DOHH2 (cell line): ENCODE measurements around the gene ABCF2.

Source experiments
- H3F3A ChIP-seq: fragments of 200-600 bp; sonication (generic), shearing (Covaris generic); 2 replicates; pipeline ENCODE4 v1.6.0; 2016; ENCODE audit warnings: antibody characterized with exemption, mild to moderate bottlenecking; ENCODE audit not compliant: control insufficient read depth, insufficient read depth
- H3K27ac ChIP-seq: fragments of 200-600 bp; sonication (generic); 2 replicates; pipeline ENCODE4 v1.5.1; 2014; ENCODE audit warnings: low read depth, mild to moderate bottlenecking, low read length, moderate library complexity
- H3K27me3 ChIP-seq: fragments of 200-600 bp; sonication (generic); 2 replicates; pipeline ENCODE4 v1.6.1; 2014; ENCODE audit warnings: mild to moderate bottlenecking, low read length, mixed read lengths; ENCODE audit not compliant: control insufficient read depth
- H3K36me3 ChIP-seq: fragments of 200-600 bp; sonication (generic); 2 replicates; pipeline ENCODE4 v1.6.1; 2014; ENCODE audit warnings: mild to moderate bottlenecking, low read length, moderate library complexity, mixed read lengths; ENCODE audit not compliant: control insufficient read depth
- H3K4me1 ChIP-seq: fragments of 200-600 bp; sonication (generic); 2 replicates; pipeline ENCODE4 v1.6.1; 2014; ENCODE audit warnings: mild to moderate bottlenecking, low read length, mixed read lengths; ENCODE audit not compliant: control insufficient read depth
- H3K4me2 ChIP-seq: fragments of 200-600 bp; sonication (generic); 2 replicates; pipeline ENCODE4 v1.6.0; 2014; ENCODE audit warnings: mild to moderate bottlenecking, low read length, moderate library complexity
- H3K4me3 ChIP-seq: fragments of 200-600 bp; sonication (generic); 2 replicates; pipeline ENCODE4 v1.5.1; 2014; ENCODE audit warnings: mild to moderate bottlenecking, low read length, mixed read lengths
- H3K79me2 ChIP-seq: fragments of 200-600 bp; sonication (generic); 2 replicates; pipeline ENCODE4 v1.6.1; 2014; ENCODE audit warnings: mild to moderate bottlenecking, low read length, mixed read lengths; ENCODE audit not compliant: control insufficient read depth
- H3K9me2 ChIP-seq: fragments of 200-600 bp; sonication (generic); replicated peaks from 2 replicates; pipeline ENCODE4 v1.6.1; 2014; ENCODE audit warnings: mild to moderate bottlenecking, low read length, mixed read lengths; ENCODE audit not compliant: control insufficient read depth
- H3K9me3 ChIP-seq: fragments of 200-600 bp; sonication (generic); 2 replicates; pipeline ENCODE4 v1.6.1; 2014; ENCODE audit warnings: antibody characterized with exemption, low read length, mixed read lengths; ENCODE audit not compliant: control insufficient read depth, insufficient read depth
- H4K20me1 ChIP-seq: fragments of 200-600 bp; sonication (generic); 2 replicates; pipeline ENCODE4 v1.6.0; 2014; ENCODE audit warnings: low read depth, mild to moderate bottlenecking, antibody characterized with exemption, low read length, moderate library complexity; ENCODE audit not compliant: control insufficient read depth, insufficient read depth
- EZH2phosphoT487 ChIP-seq: fragments of 200-600 bp; sonication (generic); IDR thresholded peaks from 2 replicates; pipeline ENCODE4 v1.6.1; 2017; ENCODE audit warnings: borderline replicate concordance, mild to moderate bottlenecking, antibody characterized with exemption, low read length, moderate library complexity, mixed read lengths
- TF ChIP-seq, protein P1 (sequence below): fragments of 200-600 bp; sonication (generic); IDR thresholded peaks from one replicate; pipeline ENCODE4 v1.5.1; 2014; ENCODE audit warnings: antibody characterized with exemption, mild to moderate bottlenecking, low read depth, low read length; ENCODE audit not compliant: poor library complexity, severe bottlenecking

Gene ABCF2

GRCh38 chr7:151241755-151242096, 14.7 kb upstream of the ABCF2 start:
- H3K4me1 ChIP-seq, result peaks cover 37% of the 10 kb centered on the region
- no peak overlapping the region for H3K4me3 ChIP-seq
- 0 out of 2 replicates have a peak, but pooled peaks cover 4% of the 10 kb centered on the region for H4K20me1 ChIP-seq
- H3K79me2 ChIP-seq, result no peaks in the 10 kb centered on the region
- no peaks in the 10 kb centered on the region for H3F3A ChIP-seq
- peaks cover 27% of the 10 kb centered on the region for H3K27me3 ChIP-seq
- peaks cover 17% of the 10 kb centered on the region; the same call in 1 of the 2 replicates for H3K36me3 ChIP-seq
- no peak for TF ChIP-seq EZH2phosphoT487
- TF ChIP-seq, protein P1, sequence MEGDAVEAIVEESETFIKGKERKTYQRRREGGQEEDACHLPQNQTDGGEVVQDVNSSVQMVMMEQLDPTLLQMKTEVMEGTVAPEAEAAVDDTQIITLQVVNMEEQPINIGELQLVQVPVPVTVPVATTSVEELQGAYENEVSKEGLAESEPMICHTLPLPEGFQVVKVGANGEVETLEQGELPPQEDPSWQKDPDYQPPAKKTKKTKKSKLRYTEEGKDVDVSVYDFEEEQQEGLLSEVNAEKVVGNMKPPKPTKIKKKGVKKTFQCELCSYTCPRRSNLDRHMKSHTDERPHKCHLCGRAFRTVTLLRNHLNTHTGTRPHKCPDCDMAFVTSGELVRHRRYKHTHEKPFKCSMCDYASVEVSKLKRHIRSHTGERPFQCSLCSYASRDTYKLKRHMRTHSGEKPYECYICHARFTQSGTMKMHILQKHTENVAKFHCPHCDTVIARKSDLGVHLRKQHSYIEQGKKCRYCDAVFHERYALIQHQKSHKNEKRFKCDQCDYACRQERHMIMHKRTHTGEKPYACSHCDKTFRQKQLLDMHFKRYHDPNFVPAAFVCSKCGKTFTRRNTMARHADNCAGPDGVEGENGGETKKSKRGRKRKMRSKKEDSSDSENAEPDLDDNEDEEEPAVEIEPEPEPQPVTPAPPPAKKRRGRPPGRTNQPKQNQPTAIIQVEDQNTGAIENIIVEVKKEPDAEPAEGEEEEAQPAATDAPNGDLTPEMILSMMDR, result no peak
- no peak overlapping the region for H3K4me2 ChIP-seq
- H3K9me2 ChIP-seq, result no peaks in the 10 kb centered on the region
- H3K27ac ChIP-seq, result no peak overlapping the region
- no peaks in the 10 kb centered on the region for H3K9me3 ChIP-seq

GRCh38 chr7:151240942-151241754, 14.1 kb upstream of the ABCF2 start:
- H3K9me2 ChIP-seq, result no peaks in the 10 kb centered on the region
- H4K20me1 ChIP-seq, result 0 out of 2 replicates have a peak, but pooled peaks cover 2% of the 10 kb centered on the region
- H3K27me3 ChIP-seq, result peaks cover 21% of the 10 kb centered on the region
- no peak for TF ChIP-seq EZH2phosphoT487
- TF ChIP-seq, protein P1, result no peak
- H3K79me2 ChIP-seq, result no peaks in the 10 kb centered on the region
- H3K4me2 ChIP-seq, result no peak overlapping the region
- H3K36me3 ChIP-seq, result peaks cover 23% of the 10 kb centered on the region; the same call in 1 of the 2 replicates
- H3K4me1 ChIP-seq, result peaks cover 37% of the 10 kb centered on the region
- H3K4me3 ChIP-seq, result no peak overlapping the region
- H3K27ac ChIP-seq, result no peak overlapping the region
- no peaks in the 10 kb centered on the region for H3K9me3 ChIP-seq
- H3F3A ChIP-seq, result no peaks in the 10 kb centered on the region

GRCh38 chr7:151240536-151240935, 13.5 kb upstream of the ABCF2 start:
- Histone ChIP-seq H3F3A (no peaks in the 10 kb centered on the region), H3K27ac (no peak overlapping the region), H3K9me2 (no peaks in the 10 kb centered on the region), H4K20me1 (no peaks in the 10 kb centered on the region), H3K4me1 (peaks cover 34% of the 10 kb centered on the region), H3K36me3 (peaks cover 26% of the 10 kb centered on the region), H3K4me3 (no peak overlapping the region), H3K9me3 (no peaks in the 10 kb centered on the region), H3K79me2 (no peaks in the 10 kb centered on the region), H3K27me3 (peaks cover 15% of the 10 kb centered on the region), H3K4me2 (no peak overlapping the region)
- TF ChIP-seq EZH2phosphoT487, result no peak
- TF ChIP-seq, protein P1, result no peak
